Skin epidermis (tissue), 12 donors: Measurements from ENCODE around the gene RNU7-1.

Experiments used
- H3K27ac ChIP-seq, 21 experiments: fragments of 200-600 bp; sonication (generic) in 11 of 21; one replicate each; pipeline ENCODE4 v1.5.0; 2020; ENCODE audit warnings: mild to moderate bottlenecking in 3 of 21, inconsistent platforms in 2 of 21, moderate library complexity in 2 of 21
- H3K4me3 ChIP-seq, 7 experiments: fragments of 200-600 bp; sonication (generic) in 2 of 7; one replicate each; pipeline ENCODE4 v1.5.0; 2020; ENCODE audit warnings: inconsistent platforms in 2 of 7, mild to moderate bottlenecking in 2 of 7, moderate library complexity in 1 of 7

RNU7-1 gene

DNA sequence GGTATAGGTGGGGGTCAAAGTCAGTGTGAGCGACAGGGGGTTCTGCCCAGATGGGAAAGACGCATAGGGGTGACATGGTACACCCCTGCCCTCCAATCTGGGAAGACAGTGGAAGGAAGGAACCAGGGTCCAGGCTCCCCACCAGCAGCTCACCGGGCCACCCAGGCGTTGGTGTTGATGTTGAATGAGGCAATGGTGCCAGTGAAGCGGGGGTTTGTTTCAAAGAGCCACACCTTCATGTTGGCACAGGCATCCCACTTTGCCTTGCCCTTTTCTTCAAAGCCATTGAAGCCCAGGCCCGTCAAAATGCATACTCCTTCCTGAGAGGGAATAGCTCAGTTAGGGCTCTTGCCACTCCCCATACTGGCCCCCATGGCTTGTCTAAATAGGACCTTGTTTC is 34.6 kb downstream of the RNU7-1 start:
- H3K4me3 ChIP-seq = no peak overlapping the region
- H3K27ac ChIP-seq = peak overlapping the region in 5 of 21 experiments; percentile 13 to 52 (median 32)

DNA sequence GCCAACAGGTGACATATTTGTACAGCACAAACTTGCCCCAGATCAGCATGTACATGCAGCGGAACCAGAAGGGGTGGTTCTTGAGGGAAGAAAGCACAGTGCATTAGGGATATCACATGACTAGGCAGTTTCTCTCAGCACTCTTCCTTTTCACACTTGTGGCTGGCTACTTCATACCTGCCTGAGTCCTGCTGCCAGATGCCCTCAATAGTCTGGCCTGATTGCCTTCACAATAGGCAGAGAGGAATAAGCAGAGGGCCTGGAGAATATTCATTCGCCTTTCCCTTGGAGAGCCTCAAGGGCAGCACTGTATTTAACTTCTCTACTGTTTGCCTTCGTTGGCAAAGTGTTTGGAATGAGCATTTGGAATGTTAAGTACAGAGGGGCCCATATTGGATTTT is 35.0 kb downstream of the RNU7-1 start:
- Histone ChIP-seq H3K4me3 (no peak overlapping the region), H3K27ac (peak overlapping the region in 9 of 21 experiments; percentile 8 to 58 (median 32))

DNA sequence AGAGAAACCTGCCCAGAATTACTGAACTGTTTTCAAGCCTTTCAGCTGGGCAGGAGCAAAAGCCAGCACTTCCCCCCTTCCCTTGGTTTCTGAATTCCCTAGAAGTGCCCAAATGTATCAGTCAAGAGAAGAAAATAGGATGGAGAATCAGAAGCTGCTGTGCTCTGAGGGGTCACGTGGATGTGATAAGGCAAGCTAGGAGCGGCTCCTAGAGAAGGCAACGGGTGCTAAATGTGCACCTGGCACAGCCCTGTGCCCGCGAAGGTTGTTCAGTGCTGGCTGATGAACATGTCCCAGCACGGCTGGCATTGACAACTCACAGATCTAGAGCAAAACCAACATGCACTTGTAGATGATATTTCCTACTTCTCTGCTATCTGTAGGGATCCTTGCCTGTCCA is 35.4 kb downstream of the RNU7-1 start:
- peak overlapping the region in 7 of 21 experiments; percentile 8 to 58 (median 32) for H3K27ac ChIP-seq

DNA sequence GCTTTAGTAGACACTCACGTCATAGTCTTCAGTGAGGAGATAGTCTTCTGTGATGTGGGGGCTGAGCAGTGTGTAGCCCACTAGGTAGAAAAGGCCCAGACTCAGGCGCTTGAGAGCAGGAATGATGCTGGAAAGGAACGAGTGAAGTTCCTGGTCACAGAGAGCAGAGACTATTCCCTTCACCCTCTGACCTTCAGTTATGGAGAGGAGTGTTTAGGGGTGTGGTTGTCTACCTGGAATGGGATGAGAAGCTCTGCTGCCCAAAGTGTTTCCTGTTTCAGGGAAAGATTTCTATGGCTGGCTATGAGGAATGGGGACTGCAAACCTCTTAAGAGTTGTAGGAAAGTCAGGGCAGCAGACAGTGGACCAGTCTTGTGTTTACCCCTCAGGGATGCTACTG is 35.8 kb downstream of the RNU7-1 start:
- H3K4me3 ChIP-seq = no peak overlapping the region
- H3K27ac ChIP-seq = peak overlapping the region in 2 of 21 experiments; percentile 8 to 19

More for the DNA sequence above, 35.4 kb downstream of the RNU7-1 start:
- no peak overlapping the region for H3K4me3 ChIP-seq

DNA sequence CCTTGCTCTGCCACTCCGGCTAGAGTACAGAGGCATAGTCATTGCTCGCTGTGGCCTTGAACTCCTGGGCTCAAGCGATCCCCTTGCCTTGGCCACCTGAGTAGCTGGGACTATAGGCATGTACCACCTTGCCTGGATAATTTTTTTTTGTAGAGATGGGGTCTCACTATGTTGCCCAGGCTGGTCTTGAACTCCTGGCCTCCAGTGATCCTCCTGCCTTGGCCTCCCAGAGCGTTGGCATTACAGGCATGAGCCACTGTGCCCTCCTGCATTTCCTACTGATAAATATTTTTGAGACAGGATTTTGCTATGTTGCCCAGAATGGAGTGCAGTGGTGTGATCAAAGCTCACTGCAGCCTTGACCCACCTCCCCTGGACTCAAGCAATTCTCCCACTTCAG is 36.5 kb downstream of the RNU7-1 start:
- no peak overlapping the region for H3K4me3 ChIP-seq
- H3K27ac ChIP-seq = no peak overlapping the region

DNA sequence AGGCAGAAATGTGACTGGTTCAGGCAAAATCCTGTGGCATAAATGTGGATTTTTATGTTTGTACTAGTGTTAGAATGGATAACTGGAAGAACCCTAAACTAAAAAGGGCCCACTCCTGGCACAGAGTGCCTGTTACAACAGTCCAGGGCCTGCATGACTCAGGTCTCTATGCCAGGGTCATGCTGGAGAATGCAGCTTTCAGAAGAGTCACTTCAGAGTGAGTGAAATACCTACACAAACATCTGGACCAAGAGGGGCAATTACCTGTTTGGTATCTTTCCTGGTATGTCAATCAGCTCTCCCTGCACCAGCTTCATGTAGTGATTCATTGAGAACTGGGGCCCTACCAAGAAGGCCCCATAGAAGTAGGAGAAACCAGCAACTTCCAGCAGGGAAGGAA is 37.1 kb downstream of the RNU7-1 start:
- Histone ChIP-seq H3K4me3 (no peak overlapping the region), H3K27ac (no peak overlapping the region)

DNA sequence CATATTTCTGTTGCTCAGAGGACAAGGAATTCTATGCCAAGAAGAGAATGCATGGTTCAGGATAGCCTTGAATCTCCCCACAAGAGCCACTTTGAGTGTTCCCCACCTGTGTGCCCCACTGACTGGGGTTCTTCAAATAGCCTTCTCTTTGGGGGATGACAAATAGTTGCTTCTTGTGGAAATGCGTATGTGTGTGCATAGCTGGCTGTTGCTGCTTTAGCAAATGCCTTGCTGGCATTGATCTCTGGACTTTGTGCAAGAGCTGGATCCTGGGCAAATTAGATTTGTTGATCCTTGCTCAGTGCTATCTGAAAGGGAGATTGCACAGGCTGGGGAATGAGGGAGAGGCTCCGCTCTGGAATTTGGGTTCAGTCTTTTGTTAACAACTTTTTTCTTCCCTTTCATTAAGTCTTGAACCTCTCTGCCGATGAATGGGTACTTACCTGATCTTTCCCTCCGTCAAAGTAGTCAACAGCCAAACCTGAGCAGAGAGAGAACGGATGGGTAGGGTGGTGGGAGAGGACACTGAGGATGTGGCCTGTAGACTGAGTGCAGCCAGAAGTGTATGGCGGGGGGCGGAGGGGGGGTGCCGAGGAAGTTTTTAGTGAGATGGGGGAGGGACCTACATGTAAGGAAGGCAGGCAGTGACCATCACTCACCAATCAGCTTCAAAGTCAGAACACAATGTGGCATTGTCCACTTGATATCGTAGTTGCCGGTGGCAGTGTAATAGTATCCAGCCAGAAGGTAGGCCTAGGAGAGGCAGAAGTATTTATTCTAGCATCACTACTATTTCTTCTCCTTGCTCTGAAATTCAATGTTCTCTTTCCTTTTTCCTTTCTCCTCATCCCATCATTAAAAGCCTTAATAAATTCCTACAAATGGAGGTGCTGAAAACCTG is 37.8 kb downstream of the RNU7-1 start:
- Histone ChIP-seq H3K27ac (no peak overlapping the region), H3K4me3 (no peak overlapping the region)

DNA sequence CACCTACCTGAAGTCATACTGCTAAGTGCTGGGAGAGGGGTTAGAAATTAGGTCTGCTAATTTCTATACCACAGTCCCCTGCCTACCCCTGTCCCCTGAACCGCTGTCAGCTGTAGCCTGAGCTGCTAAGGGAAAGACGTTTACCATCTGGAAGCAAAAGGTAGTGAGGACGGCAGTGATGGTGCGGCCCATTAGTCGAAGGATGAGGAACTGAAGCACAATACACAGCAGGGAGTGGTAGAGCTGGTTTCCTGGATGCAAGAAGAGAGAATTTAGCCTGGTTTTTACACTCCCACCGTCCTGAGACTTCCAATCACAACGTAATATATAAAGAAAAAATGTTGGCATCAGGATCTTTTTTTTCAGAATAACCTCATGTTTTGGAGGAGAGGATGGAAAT is 38.9 kb downstream of the RNU7-1 start:
- no peak overlapping the region for H3K4me3 ChIP-seq

DNA sequence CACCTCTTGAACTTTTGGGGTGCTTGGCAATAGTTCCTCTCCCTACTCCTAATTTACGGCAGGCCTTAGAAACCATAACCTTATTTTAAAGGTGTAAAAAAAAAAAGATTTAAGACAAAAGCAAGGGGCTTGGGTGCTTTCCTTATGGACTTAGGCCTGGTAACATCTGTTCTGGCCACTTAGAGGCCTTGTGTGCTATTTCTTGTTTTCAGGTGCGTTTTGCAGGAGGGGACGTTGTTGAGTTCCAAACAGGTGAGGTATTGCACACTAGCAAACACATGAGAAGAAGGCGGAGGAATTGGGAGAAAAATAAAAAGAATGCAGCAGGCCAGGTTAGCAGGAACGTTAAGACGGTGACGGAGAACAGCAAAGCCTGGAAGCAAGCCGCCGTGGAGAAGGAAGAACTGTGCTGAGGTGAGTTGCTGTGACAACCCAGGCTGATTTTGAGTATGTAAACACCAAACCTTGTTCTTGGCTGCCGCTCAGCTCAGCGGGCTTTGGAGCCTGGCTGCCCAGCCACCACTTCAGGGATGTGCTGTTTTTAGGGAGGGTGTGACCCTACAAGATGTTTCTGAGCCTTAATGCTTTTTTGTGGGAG is 44.4 kb downstream of the RNU7-1 start:
- Histone ChIP-seq H3K27ac (peak overlapping the region in 6 of 21 experiments; percentile 3 to 52 (median 37)), H3K4me3 (no peak overlapping the region)

More for the DNA sequence above, 38.9 kb downstream of the RNU7-1 start:
- no peak overlapping the region for H3K27ac ChIP-seq
